Spleen (tissue), 7 donors: ENCODE measurements around the gene BYSL.

Experiments
- POLR2A ChIP-seq, 3 donors: fragments of 450-650 bp; IDR thresholded peaks; one replicate each; pipeline ENCODE4 v1.5.1; 2017; ENCODE audit warnings: antibody characterized with exemption in 3 of 3, mild to moderate bottlenecking in 1 of 3
- TF ChIP-seq, protein P1 (sequence below), 11 experiments: fragments of 200-600 bp in 7 of 11; fragments of 450-650 bp in 4 of 11; sonication (generic) in 4 of 11; IDR thresholded peaks in 8 of 11; conservative IDR thresholded peaks in 3 of 11; 1 replicate in 7 of 11; 2 replicates in 4 of 11; pipeline versions ENCODE4 v1.4.0 to v1.8.0; 2016 to 2021; ENCODE audit warnings: antibody characterized with exemption in 11 of 11, inconsistent platforms in 4 of 11, mild to moderate bottlenecking in 1 of 11
- donor health status: DM: no; HTN: no; CAD: no; lungs with moderate emphysema.
- donor health status: DM: no; HTN: no; CAD: no.
- donor health status: DM: no; HTN: no; CAD: no.

DNA sequence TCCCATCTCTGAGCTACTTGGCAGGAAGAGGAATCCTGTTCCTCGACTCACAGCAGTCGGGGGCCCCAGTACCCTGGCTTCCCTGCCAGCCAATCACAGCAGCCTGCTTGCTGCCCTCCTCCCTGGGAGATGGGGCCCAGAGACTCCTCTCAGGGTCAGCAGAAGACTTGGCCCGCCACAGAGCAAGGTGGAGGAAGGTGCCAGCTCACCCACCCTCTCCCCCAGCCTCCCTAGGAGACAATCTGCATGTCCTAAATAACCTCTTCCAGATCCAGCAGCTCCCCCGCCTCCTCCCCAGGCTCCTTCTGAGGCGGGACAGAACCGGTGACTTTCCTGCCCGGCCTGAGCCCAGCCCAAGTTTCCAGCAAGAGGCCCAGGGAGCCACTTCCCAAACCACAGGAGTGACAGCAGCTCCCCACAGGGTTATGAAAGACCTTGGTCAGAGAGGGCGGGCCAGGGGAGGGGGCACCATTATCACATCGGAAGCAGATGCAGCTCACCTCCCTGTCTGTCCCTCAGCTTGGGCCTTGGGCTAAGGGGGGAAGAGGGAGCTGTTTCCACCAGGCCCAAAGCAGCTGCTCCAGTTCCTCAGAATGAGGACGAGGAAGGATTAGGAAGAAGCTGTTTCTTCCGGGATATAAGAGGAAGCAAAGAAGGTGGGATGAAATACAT lies 18.0 kb downstream of the BYSL start:
- TF ChIP-seq, protein P1, sequence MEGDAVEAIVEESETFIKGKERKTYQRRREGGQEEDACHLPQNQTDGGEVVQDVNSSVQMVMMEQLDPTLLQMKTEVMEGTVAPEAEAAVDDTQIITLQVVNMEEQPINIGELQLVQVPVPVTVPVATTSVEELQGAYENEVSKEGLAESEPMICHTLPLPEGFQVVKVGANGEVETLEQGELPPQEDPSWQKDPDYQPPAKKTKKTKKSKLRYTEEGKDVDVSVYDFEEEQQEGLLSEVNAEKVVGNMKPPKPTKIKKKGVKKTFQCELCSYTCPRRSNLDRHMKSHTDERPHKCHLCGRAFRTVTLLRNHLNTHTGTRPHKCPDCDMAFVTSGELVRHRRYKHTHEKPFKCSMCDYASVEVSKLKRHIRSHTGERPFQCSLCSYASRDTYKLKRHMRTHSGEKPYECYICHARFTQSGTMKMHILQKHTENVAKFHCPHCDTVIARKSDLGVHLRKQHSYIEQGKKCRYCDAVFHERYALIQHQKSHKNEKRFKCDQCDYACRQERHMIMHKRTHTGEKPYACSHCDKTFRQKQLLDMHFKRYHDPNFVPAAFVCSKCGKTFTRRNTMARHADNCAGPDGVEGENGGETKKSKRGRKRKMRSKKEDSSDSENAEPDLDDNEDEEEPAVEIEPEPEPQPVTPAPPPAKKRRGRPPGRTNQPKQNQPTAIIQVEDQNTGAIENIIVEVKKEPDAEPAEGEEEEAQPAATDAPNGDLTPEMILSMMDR (IDR thresholded peaks at IDR 0.05 in 8 of 11, conservative IDR thresholded peaks at IDR 0.05 in 3 of 11), result no peak
- no peak for TF ChIP-seq POLR2A (IDR thresholded peaks at IDR 0.05)
